GM10266 (cell line): ENCODE measurements around the gene CHST13.

Source experiments
- DNase-seq: peaks from one replicate; pipeline ENCODE4 v3.0.0; 2012; ENCODE audit errors: extremely low spot score
- CTCF ChIP-seq: IDR thresholded peaks from 2 replicates; pipeline ENCODE4 v1.5.1; 2012; ENCODE audit warnings: mild to moderate bottlenecking, low read depth; ENCODE audit not compliant: control insufficient read depth, insufficient read depth; ENCODE audit errors: missing control alignments

The CHST13 gene

GRCh38 chr3:126542340-126543241 is 18.6 kb downstream of the CHST13 start:
- no peak for DNase-seq

GRCh38 chr3:126543457-126544061 is 19.6 kb downstream of the CHST13 start:
- no peak for TF ChIP-seq CTCF
- DNase-seq = no peak

More at GRCh38 chr3:126542340-126543241, 18.6 kb downstream of the CHST13 start:
- TF ChIP-seq CTCF = no peak

- TF ChIP-seq CTCF = no peak
- no peak for DNase-seq
These were observed 20.8 kb downstream of the CHST13 start for GRCh38 chr3:126544596-126545281.

- TF ChIP-seq CTCF = no peak
- no peak for DNase-seq
These were observed 21.6 kb downstream of the CHST13 start for GRCh38 chr3:126545544-126545943.

GRCh38 chr3:126546013-126546412 is 22.1 kb downstream of the CHST13 start:
- DNase-seq = no peak
- no peak for TF ChIP-seq CTCF

- DNase-seq = no peak
- no peak for TF ChIP-seq CTCF
These were observed 22.7 kb downstream of the CHST13 start for GRCh38 chr3:126546549-126547239.

GRCh38 chr3:126547721-126548120 is 23.8 kb downstream of the CHST13 start:
- DNase-seq = no peak

More at GRCh38 chr3:126547721-126548120, 23.8 kb downstream of the CHST13 start:
- no peak for TF ChIP-seq CTCF
